HCT116 (cell line): ENCODE results near the gene CPEB3.

Experiments
- EZH2phosphoT487 ChIP-seq: fragments of 200-600 bp; IDR thresholded peaks from 2 replicates; pipeline ENCODE4 v1.6.1; 2018; ENCODE audit warnings: antibody characterized with exemption, borderline replicate concordance
- RAD21 ChIP-seq: IDR thresholded peaks from 2 replicates; pipeline ENCODE4 v1.6.1; 2012; ENCODE audit warnings: low read depth, mild to moderate bottlenecking
- REST ChIP-seq: IDR thresholded peaks from 2 replicates; pipeline ENCODE4 v1.6.1; 2012; ENCODE audit warnings: low read depth
- TF ChIP-seq, protein P1 (sequence below), 3 experiments: fragments of 200-600 bp in 1 of 3; sonication (generic) in 1 of 3; IDR thresholded peaks in 2 of 3; conservative IDR thresholded peaks in 1 of 3; 2 replicates each; pipeline ENCODE4 v1.5.1; 2012 to 2017; ENCODE audit warnings: low read depth in 2 of 3, low read length in 2 of 3, antibody characterized with exemption in 1 of 3, borderline replicate concordance in 1 of 3, control low read depth in 1 of 3, mild to moderate bottlenecking in 1 of 3, mixed read lengths in 1 of 3, mixed run types in 1 of 3, moderate library complexity in 1 of 3; ENCODE audit not compliant: insufficient read depth in 1 of 3

- TF ChIP-seq REST (no peak), EZH2phosphoT487 (no peak), RAD21 (no peak)
- TF ChIP-seq, protein P1, sequence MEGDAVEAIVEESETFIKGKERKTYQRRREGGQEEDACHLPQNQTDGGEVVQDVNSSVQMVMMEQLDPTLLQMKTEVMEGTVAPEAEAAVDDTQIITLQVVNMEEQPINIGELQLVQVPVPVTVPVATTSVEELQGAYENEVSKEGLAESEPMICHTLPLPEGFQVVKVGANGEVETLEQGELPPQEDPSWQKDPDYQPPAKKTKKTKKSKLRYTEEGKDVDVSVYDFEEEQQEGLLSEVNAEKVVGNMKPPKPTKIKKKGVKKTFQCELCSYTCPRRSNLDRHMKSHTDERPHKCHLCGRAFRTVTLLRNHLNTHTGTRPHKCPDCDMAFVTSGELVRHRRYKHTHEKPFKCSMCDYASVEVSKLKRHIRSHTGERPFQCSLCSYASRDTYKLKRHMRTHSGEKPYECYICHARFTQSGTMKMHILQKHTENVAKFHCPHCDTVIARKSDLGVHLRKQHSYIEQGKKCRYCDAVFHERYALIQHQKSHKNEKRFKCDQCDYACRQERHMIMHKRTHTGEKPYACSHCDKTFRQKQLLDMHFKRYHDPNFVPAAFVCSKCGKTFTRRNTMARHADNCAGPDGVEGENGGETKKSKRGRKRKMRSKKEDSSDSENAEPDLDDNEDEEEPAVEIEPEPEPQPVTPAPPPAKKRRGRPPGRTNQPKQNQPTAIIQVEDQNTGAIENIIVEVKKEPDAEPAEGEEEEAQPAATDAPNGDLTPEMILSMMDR (IDR thresholded peaks at IDR 0.05 in 2 of 3, conservative IDR thresholded peaks at IDR 0.05 in 1 of 3; ENCODE audit: borderline replicate concordance in 1 of 3, insufficient read depth in 1 of 3, low read depth in 2 of 3, low read length in 2 of 3): no peak
Observed at GRCh38 chr10:92108747-92109146, 182.1 kb downstream of the CPEB3 start.
